Neural progenitor cell (in vitro differentiated cells): Measurements from ENCODE around the gene USE1.

Source experiments
- EZH2phosphoT487 ChIP-seq: fragments of 200-600 bp; sonication (generic); IDR thresholded peaks from 2 replicates; pipeline ENCODE4 v1.6.1; 2017; ENCODE audit warnings: antibody characterized with exemption
- TF ChIP-seq, protein P1 (sequence below): fragments of 200-600 bp; sonication (generic); IDR thresholded peaks from 2 replicates; pipeline ENCODE4 v1.5.1; 2017; ENCODE audit warnings: antibody characterized with exemption, mild to moderate bottlenecking

DNA sequence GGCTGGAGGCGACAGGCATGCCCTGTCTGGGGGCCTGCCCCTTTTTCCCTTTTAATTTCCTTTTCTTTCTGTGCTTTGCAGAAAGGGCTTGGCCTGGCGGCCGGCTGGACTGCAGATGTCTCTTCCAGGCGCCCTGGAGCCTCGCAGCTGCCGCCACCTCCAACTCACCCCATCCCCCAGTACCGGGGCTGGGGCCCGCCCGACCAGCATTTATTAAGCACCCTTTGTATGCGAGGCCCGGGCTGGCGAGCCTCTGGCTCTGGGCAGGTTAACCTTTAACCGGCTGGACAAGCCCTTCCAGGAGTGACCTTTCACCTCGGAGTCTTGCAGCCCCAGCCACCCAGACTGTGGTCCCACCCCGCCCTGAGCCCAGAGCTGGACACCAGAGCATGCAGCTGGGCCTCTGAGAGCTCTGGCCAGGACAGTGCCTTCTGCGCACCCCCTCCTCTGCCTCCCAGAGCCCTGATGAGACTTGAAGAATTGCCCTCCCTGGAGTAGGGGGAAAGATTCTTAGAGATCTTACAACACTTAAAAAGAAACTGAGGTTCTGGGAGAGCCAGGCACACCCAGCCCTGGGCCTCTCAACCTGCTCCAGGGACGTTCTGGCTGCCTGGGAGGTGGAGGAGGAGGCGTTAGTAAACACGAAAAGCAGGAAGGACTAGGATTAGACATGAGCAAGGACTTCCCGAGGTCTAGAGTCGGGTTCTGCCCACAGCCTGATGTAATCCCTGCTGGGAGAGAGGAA, 31.7 kb downstream of the USE1 start:
- TF ChIP-seq, protein P1, sequence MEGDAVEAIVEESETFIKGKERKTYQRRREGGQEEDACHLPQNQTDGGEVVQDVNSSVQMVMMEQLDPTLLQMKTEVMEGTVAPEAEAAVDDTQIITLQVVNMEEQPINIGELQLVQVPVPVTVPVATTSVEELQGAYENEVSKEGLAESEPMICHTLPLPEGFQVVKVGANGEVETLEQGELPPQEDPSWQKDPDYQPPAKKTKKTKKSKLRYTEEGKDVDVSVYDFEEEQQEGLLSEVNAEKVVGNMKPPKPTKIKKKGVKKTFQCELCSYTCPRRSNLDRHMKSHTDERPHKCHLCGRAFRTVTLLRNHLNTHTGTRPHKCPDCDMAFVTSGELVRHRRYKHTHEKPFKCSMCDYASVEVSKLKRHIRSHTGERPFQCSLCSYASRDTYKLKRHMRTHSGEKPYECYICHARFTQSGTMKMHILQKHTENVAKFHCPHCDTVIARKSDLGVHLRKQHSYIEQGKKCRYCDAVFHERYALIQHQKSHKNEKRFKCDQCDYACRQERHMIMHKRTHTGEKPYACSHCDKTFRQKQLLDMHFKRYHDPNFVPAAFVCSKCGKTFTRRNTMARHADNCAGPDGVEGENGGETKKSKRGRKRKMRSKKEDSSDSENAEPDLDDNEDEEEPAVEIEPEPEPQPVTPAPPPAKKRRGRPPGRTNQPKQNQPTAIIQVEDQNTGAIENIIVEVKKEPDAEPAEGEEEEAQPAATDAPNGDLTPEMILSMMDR = no peak
- TF ChIP-seq EZH2phosphoT487 = no peak
